CD14-positive monocyte (primary cell): ENCODE results near the gene SIDT2. TPM values are rescaled to one million over a fixed set of nuclear protein-coding genes. Genes with fewer than 3 reads are reported as not detected.

Experiments
- DNase-seq, 3 donors: peaks; one replicate each; pipeline ENCODE4 v3.0.0-alpha.2; 2011 to 2022
- H2AFZ ChIP-seq: 2 replicates; pipeline ENCODE4 v1.6.0; 2012; ENCODE audit warnings: mild to moderate bottlenecking, low read depth, low read length, inconsistent platforms; ENCODE audit not compliant: insufficient read depth, poor library complexity, severe bottlenecking
- H3K27ac ChIP-seq, 2 donors: 1 replicate in 1 of 2; 2 replicates in 1 of 2; pipeline ENCODE4 v1.5.1; 2012 to 2013; ENCODE audit warnings: low read length in 2 of 2, control low read depth in 1 of 2, inconsistent platforms in 1 of 2, low read depth in 1 of 2, mild to moderate bottlenecking in 1 of 2
- H3K27me3 ChIP-seq, 2 donors: one replicate each; pipeline versions ENCODE4 v1.6.0 to v1.6.1; 2011 to 2013; ENCODE audit warnings: low read length in 2 of 2; ENCODE audit not compliant: control insufficient read depth in 2 of 2, insufficient read depth in 2 of 2
- H3K36me3 ChIP-seq, 2 donors: replicated peaks in 1 of 2; 1 replicate in 1 of 2; 2 replicates in 1 of 2; pipeline versions ENCODE4 v1.5.1 to v1.6.1; 2012 to 2013; ENCODE audit warnings: low read length in 2 of 2, control low read depth in 1 of 2, inconsistent platforms in 1 of 2, mild to moderate bottlenecking in 1 of 2; ENCODE audit not compliant: insufficient read depth in 2 of 2, control insufficient read depth in 1 of 2
- H3K4me1 ChIP-seq, 2 donors: 1 replicate in 1 of 2; 2 replicates in 1 of 2; pipeline versions ENCODE4 v1.5.1 to v1.6.1; 2012 to 2013; ENCODE audit warnings: low read length in 2 of 2, control low read depth in 1 of 2, inconsistent platforms in 1 of 2, mild to moderate bottlenecking in 1 of 2, moderate library complexity in 1 of 2; ENCODE audit not compliant: insufficient read depth in 2 of 2, control insufficient read depth in 1 of 2
- H3K4me2 ChIP-seq: replicated peaks from 2 replicates; pipeline ENCODE3; 2012; ENCODE audit warnings: low read length, moderate library complexity, mild to moderate bottlenecking; ENCODE audit not compliant: poor library complexity, severe bottlenecking; ENCODE audit errors: extremely low read depth
- H3K4me3 ChIP-seq, 3 experiments: fragments of 200-600 bp in 1 of 3; sonication (generic) in 1 of 3; replicated peaks in 1 of 3; 1 replicate in 2 of 3; 2 replicates in 1 of 3; pipeline ENCODE4 v1.5.1; 2011 to 2013; ENCODE audit warnings: low read length in 3 of 3, mild to moderate bottlenecking in 3 of 3, control low read depth in 2 of 3, low read depth in 2 of 3, inconsistent platforms in 1 of 3, moderate library complexity in 1 of 3
- H3K79me2 ChIP-seq: 2 replicates; pipeline ENCODE4 v1.6.0; 2012; ENCODE audit warnings: mild to moderate bottlenecking, control low read depth, inconsistent platforms, low read length, moderate library complexity; ENCODE audit not compliant: insufficient read depth
- H3K9ac ChIP-seq: 2 replicates; pipeline ENCODE4 v1.6.0; 2017; ENCODE audit warnings: low read length, mild to moderate bottlenecking; ENCODE audit not compliant: insufficient read depth, poor library complexity, severe bottlenecking
- H3K9me3 ChIP-seq, 2 donors: replicated peaks in 1 of 2; 1 replicate in 1 of 2; 2 replicates in 1 of 2; pipeline versions ENCODE4 v1.5.1 to v1.6.1; 2012 to 2013; ENCODE audit warnings: low read length in 2 of 2, control low read depth in 1 of 2; ENCODE audit not compliant: control insufficient read depth in 1 of 2, insufficient read depth in 1 of 2
- H4K20me1 ChIP-seq: 2 replicates; pipeline ENCODE4 v1.6.0; 2012; ENCODE audit warnings: mild to moderate bottlenecking, low read length, control low read depth, moderate library complexity; ENCODE audit not compliant: insufficient read depth
- H3K27ac Mint-ChIP-seq, 7 donors: one replicate each; pipeline ENCODE4 v1.8.0; 2020; ENCODE audit warnings: mild to moderate bottlenecking in 7 of 7, mixed read lengths in 7 of 7, moderate library complexity in 6 of 7, inconsistent platforms in 2 of 7
- H3K27me3 Mint-ChIP-seq, 3 donors: one replicate each; pipeline ENCODE4 v1.8.0; 2021 to 2022; ENCODE audit warnings: low read depth in 3 of 3, mild to moderate bottlenecking in 3 of 3, mixed read lengths in 3 of 3, moderate library complexity in 3 of 3, inconsistent platforms in 1 of 3
- H3K36me3 Mint-ChIP-seq, 2 donors: one replicate each; pipeline ENCODE4 v1.8.0; 2020; ENCODE audit warnings: mixed read lengths in 2 of 2, inconsistent platforms in 1 of 2, mild to moderate bottlenecking in 1 of 2
- H3K4me1 Mint-ChIP-seq: one replicate; pipeline ENCODE4 v1.8.0; 2020; ENCODE audit warnings: mild to moderate bottlenecking, mixed read lengths
- H3K4me3 Mint-ChIP-seq, 2 donors: one replicate each; pipeline ENCODE4 v1.8.0; 2020; ENCODE audit warnings: mild to moderate bottlenecking in 2 of 2, mixed read lengths in 2 of 2, moderate library complexity in 1 of 2
- H3K9me3 Mint-ChIP-seq, 7 donors: one replicate each; pipeline ENCODE4 v1.8.0; 2020 to 2022; ENCODE audit warnings: mixed read lengths in 7 of 7, mild to moderate bottlenecking in 6 of 7, moderate library complexity in 6 of 7, inconsistent platforms in 2 of 7
- CTCF ChIP-seq: fragments of 200-600 bp; IDR thresholded peaks from one replicate; pipeline ENCODE4 v1.8.0; 2022; ENCODE audit warnings: antibody characterized with exemption, mild to moderate bottlenecking
- WGBS: methylation state at CpG from one replicate; pipeline ENCODE4 v1.1.5; 2013; ENCODE audit warnings: missing lambda C conversion rate; ENCODE audit not compliant: insufficient coverage; 5-methylcytosine and 5-hydroxymethylcytosine counted together
- intact Hi-C, 2 donors: fragments of 100-400 bp; cut with micrococcal nuclease; formaldehyde crosslinking; loops; one replicate each; pipeline versions ENCODE4 v1.15.0 to v1.15.1; 2023
- polyA plus RNA-seq, 3 donors: library from polyadenylated mRNA; depleted of rRNA in 1 of 3; unstranded in 2 of 3; stranded (reverse) in 1 of 3; fragments of 300-500 nt in 2 of 3; fragments of >200 nt in 1 of 3; fragmentation: Illumina TruSeq in 2 of 3; gene quantifications; 1 replicate in 2 of 3; 2 replicates in 1 of 3; pipeline ENCODE4 v1.2.3, GENCODE V29; 2012 to 2021

The SIDT2 gene
- polyA plus RNA-seq, 3 donors = 21.8 to 177 (median 41.8) TPM

DNA sequence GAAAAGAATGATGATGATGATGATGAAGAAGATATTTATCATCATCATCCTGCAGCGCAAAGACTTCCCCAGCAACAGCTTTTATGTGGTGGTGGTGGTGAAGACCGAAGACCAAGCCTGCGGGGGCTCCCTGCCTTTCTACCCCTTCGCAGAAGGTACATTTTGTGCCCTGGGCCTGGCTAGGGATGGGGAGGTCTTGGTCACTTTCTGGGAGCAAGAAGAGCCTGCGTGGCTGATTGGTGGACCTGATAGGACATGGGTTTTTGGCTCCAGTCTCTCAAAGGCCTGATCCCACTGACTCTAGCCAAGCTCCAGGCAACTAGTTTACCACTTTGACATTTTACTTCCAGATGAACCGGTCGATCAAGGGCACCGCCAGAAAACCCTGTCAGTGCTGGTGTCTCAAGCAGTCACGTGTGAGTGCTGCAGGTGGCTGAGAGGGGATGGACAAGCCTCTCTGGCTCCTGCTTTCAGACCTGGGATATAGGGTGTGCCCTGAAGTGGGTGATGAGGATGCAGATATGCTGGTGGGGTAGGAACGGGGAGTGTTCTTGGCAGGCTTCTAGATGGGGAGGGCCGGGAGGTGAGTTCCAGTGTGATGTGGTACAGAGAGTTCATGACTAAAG is 5.3 kb downstream of the SIDT2 start:
- Mint-ChIP-seq H3K4me3 (no peak overlapping the region), H3K4me1 (peaks cover 62% of the 10 kb centered on the region), H3K27me3 (peaks cover 0 to 4% (median 2%) of the 10 kb centered on the region in 3 donors), H3K27ac (peak overlapping the region in 4 of 7 donors; percentile 10 to 63 (median 23)), H3K36me3 (peaks cover 56 to 72% of the 10 kb centered on the region in 2 donors), H3K9me3 (no peaks in the 10 kb centered on the region)
- no peak overlapping the region for H3K9ac ChIP-seq
- peaks cover 37% of the 10 kb centered on the region for H3K79me2 ChIP-seq
- H4K20me1 ChIP-seq = no peaks in the 10 kb centered on the region
- no peak for TF ChIP-seq CTCF
- no peak overlapping the region for H3K4me3 ChIP-seq
- H3K9me3 ChIP-seq = no peaks in the 10 kb centered on the region
- no peaks in the 10 kb centered on the region for H3K27me3 ChIP-seq
- DNase-seq = no peak
- H3K4me1 ChIP-seq = peaks cover 67 to 72% of the 10 kb centered on the region in 2 donors
- H3K27ac ChIP-seq = peak overlapping the region in 1 of 2 donors; percentile 2
- H2AFZ ChIP-seq = no peak overlapping the region
- intact Hi-C loops = loop anchor here (5.0 kb wide), 2 partner anchors 38 to 43 kb away; no protein-coding TSS in a partner anchor
- peaks cover 34 to 39% of the 10 kb centered on the region in 2 donors for H3K36me3 ChIP-seq
- 97% methylated on average over 8 of the region's 11 CpGs for WGBS
- no peak overlapping the region for H3K4me2 ChIP-seq

- H3K36me3 ChIP-seq = peaks cover 45 to 51% of the 10 kb centered on the region in 2 donors
- intact Hi-C loops = no loop called here
- peaks cover 65 to 90% of the 10 kb centered on the region in 2 donors for H3K36me3 Mint-ChIP-seq
- peak overlapping the region; percentile 61 to 76 for H3K4me3 Mint-ChIP-seq
- H3K27ac ChIP-seq = peak overlapping the region; percentile 90 to 92
- peaks cover 20% of the 10 kb centered on the region for H3K79me2 ChIP-seq
- peak overlapping the region; percentile 48 for H2AFZ ChIP-seq
- H4K20me1 ChIP-seq = no peaks in the 10 kb centered on the region
- peaks cover 68 to 74% of the 10 kb centered on the region in 2 donors for H3K4me1 ChIP-seq
- H3K4me3 ChIP-seq = peak overlapping the region in 2 of 3 experiments; percentile 4 to 69
- H3K9me3 ChIP-seq = no peaks in the 10 kb centered on the region
- peak overlapping the region in 6 of 7 donors; percentile 86 to 98 (median 94) for H3K27ac Mint-ChIP-seq
- H3K4me1 Mint-ChIP-seq = peaks cover 64% of the 10 kb centered on the region
- H3K4me2 ChIP-seq = peak overlapping the region; percentile 69
- TF ChIP-seq CTCF = no peak
- 45% methylated on average over 2 of the region's 5 CpGs for WGBS
- peaks cover 0 to 5% (median 2%) of the 10 kb centered on the region in 3 donors for H3K27me3 Mint-ChIP-seq
- H3K27me3 ChIP-seq = no peaks in the 10 kb centered on the region
- peak; percentile 69 to 85 (median 78) for DNase-seq
- no peaks in the 10 kb centered on the region for H3K9me3 Mint-ChIP-seq
- peak overlapping the region; percentile 60 for H3K9ac ChIP-seq
Measured at GRCh38 chr11:117185736-117186430, 7.3 kb downstream of the SIDT2 start.
